ENCODE results near the gene PPFIA2.

Gene PPFIA2

DNA sequence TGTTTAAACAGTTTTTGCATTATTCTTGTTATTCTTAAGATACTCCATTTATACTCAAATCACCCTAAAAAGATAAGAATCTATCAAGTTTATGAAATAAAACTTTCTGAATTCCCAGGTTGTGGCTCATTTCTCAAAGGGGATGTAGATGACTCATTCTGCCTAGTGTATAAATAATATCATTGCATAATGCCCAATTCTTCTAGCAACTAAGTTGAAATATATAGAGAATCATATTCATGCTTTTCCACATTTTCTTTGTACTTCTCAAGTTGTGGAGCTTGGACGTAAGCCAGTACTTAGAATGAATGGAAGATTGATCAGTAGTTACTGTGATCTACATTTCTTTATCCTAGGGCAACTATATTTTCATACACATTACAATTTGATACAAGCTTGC, 201.1 kb downstream of the PPFIA2 start:
- no peak for DNase-seq (ENCODE audit: low read depth in 1 of 2, low spot score in 1 of 2)

DNA sequence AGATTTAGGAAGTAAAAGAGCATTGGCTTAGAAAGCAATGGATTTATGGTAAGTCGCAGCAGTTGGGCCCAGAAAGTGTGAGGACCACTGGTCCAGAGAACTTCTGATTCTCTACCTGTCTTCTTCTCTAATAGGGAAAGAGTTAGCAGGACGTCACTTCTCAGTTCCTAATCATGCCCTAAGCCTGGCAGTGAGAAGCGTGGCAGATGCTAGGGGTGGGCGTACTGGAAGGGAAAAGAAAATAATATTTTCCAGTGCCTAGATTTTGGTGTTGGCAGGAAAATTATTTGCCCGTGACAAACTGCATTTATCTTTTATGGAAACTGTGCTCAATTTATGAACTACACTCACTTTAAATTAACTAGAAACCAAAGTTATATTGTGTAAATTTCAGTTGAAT, 212.3 kb downstream of the PPFIA2 start:
- DNase-seq (ENCODE audit: low read depth in 1 of 2, low spot score in 1 of 2): no peak

DNA sequence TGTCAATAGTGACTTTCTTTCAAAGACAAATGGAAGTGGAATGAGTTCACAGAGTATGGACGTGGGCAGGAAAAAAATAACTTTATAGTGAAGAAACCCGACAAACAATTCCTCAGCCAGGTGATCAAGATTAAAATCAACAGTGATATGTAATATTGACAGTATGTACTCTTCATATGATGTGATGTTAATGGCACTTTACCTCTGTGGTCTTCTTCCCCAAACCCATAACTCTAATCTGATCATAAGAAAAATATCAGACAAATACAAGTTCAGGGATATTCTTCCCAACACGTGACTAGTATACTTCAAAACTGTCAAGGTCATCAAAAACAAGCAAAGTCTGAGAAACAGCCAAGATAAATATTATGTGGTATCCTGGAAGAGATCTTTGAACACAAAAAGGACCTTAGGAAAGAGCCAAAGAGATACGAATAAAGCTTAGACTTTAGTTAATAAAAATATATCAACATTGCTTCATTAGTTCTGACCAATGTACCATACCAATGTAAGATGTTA, 215.5 kb downstream of the PPFIA2 start:
- DNase-seq (ENCODE audit: low read depth in 1 of 2, low spot score in 1 of 2): no peak

DNA sequence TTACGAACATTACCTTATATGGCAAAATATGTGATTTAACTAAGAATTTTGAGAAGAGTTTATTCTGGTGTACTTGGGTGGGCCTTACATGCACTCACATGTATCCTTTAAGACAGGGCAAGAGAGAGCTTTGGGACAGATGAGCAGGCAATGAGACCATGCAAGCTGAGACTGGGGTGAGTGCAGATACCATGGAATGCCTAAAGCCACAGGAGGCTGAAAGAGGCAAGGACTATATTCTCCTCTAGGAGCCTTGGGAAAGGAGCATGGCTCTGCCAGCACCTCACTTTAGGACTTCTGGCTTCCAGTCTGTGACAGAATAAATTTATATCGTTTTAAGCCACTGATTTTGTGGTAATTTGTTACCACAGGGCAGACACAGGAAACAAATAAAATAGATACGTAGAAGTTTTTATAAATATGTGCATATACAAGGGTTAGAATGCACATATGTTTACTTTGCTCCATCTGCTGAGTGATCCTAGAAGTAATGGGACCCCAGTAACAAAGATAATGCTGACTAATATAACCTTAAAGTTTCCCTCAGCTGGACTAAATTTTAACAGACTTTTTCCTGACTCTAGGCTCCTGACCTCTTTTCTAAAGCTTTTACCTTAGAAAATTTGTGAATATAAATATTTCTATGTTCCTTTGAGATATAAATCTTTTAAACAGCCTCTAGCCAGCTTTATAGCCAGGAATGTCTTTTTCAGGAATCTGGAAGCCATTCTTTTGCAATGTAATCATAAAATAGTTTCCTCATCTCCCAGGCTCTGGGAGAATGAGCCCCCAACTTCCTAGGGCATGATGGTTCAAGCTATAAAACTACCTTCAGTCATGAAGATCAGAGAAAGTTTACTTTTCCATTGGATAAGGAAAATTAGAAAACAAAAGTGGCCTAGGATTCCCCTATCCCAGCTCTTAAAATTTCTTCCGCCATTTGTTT, 216.8 kb downstream of the PPFIA2 start:
- DNase-seq (ENCODE audit: low read depth in 1 of 2, low spot score in 1 of 2): no peak

DNA sequence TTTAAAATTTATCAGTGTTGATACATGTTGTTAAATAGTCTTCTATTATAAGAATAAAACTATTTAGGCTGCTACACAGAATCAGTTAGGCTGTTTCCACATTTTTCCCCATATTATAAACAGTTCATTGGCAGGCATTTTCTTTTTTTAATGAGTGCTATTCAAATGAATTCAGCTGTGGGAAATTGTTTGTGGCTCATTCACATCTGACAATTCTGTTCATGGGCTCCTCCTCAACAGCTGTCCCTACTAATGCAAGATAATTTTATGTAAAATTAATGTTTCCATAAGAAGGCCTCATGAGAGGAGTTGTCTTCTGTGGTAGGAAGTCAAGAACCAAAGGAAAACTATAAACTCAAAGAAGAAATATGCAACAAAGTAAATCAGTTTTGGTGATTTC, 218.0 kb downstream of the PPFIA2 start:
- DNase-seq (ENCODE audit: low read depth in 1 of 2, low spot score in 1 of 2): no peak

DNA sequence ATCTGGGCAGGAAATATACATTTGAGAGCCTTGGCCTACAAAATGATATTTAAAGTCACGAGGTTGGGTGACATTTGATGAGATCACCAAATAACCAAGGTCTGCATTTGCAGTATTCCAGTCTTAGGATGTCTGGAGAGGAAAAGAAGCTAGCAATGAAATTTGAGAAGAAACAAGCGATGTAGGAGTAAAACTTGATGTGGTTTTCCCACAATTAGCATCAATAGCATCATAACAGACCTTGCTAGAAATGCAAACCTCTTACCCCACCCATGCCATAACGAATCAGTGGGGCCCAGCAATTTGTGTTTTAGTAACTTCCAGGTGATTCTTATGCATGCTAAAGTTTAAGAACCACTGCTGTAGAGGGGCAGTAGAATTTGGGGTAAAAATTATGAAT, 219.9 kb downstream of the PPFIA2 start:
- no peak for DNase-seq (ENCODE audit: low read depth in 1 of 2, low spot score in 1 of 2)

DNA sequence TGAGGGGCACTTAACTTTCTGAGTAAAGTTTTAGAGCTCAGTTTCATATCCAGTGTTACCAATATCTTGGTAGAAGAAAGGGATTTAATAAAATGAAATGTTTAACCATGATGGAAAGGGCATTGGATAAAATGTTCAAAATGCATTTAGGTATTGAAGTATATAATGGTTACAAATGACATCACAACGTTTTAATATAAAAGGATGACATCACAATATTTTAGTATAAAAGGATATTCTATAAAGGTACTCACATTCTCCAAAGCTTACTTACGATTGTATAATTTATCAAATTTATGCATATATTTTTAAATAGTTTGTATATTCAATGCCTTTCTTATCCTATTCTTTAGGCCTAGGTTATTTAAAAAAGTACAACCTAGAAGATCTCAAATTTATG, 226.1 kb downstream of the PPFIA2 start:
- DNase-seq (ENCODE audit: low read depth in 1 of 2, low spot score in 1 of 2): no peak

DNA sequence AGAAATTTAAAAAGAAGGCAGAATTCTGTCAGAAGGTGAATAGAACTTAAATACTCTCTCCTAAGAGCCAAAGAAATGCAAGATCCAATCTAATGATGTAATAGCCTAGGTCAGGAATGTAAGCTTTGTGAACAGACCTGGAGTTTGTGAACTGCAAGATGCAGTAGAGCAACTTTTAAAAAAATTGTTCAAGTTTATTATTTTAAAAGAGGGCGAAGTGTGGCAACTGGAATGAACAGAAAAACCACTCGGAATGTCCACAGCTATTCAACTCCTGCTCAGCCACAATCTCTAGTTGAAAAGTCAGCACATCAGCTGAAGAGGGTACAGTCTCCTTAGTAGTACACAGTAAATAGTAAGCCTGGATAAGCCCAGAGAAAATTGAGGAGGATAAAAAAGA, 228.8 kb downstream of the PPFIA2 start:
- DNase-seq (ENCODE audit: low read depth in 1 of 2, low spot score in 1 of 2): no peak

DNA sequence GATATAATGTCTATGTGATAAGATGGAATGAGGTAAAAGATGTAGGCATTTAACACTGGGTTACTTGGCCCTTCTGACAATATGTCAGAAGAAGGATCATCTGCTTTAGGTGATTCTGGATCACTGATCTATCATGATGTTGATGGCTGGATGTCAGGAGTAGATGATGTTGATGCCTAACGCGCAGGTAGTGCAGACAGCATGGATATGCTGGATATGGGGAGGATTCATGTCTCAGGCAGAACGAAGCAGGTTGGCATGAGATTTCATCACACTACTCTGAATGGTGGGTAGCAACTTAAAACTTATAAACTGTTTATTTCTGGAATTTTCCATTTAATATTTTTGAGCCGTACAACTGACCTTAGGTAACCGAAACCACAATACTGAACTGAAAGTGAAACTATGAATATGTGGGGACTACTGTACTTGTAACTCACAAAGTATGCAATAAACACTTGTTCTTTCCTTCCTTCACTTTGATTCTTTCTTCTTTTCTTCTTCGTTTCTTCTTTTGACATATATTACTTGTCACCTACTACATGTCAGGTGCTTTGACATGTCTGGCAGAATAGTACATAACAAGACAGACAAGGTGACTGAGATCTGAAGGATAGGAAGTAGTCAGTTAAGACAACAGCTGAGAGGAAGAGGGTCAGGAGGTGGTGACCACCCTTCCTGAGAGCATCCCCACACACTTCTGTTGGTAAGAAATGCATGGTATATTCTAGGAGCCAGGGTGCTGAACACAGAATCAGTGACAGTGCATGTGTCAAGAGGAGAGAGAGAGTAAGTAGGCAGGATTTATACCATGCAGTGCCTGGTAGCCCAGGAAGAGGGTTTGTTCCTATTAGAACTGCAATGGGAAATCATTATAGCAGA, 238.8 kb downstream of the PPFIA2 start:
- DNase-seq (ENCODE audit: low read depth in 1 of 2, low spot score in 1 of 2): no peak

DNA sequence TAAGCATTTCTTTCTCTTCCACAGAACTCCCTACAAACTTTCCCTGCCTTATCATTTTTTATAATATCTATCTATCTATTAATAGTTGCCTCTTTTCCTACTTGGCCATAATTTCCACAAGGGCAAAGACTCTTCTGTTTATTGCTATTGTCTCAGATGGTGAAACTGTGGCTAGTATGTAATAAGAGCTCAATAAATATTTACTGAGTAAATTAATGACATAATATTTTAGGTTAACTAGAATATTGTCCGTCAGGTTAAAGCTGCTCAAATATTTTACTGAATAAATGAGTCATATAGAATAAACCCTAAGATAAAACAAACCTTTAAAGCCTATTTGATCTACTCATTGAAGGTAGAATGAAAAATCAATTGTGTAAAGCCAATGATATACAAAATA, 240.5 kb downstream of the PPFIA2 start:
- no peak for DNase-seq (ENCODE audit: low read depth in 1 of 2, low spot score in 1 of 2)

DNA sequence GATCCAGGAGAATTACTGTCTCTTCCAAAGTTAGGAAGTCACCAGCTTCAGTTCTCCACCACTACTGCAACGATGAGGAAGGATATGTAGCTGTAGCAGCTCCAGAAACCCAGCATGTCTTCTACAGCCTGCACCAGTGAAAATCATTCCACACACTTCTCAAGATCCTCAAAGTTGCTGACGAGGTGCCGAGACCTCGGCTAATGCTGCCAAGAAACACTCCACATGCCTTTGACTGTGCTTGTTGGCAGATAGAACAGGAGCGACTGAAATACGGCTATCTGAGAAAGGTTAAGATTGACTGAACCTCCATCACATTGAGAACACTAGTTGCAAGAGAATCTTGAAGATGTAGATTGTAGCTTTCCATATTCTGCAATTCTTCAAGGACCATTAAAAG, 241.9 kb downstream of the PPFIA2 start:
- DNase-seq (ENCODE audit: low read depth in 1 of 2, low spot score in 1 of 2): no peak

DNA sequence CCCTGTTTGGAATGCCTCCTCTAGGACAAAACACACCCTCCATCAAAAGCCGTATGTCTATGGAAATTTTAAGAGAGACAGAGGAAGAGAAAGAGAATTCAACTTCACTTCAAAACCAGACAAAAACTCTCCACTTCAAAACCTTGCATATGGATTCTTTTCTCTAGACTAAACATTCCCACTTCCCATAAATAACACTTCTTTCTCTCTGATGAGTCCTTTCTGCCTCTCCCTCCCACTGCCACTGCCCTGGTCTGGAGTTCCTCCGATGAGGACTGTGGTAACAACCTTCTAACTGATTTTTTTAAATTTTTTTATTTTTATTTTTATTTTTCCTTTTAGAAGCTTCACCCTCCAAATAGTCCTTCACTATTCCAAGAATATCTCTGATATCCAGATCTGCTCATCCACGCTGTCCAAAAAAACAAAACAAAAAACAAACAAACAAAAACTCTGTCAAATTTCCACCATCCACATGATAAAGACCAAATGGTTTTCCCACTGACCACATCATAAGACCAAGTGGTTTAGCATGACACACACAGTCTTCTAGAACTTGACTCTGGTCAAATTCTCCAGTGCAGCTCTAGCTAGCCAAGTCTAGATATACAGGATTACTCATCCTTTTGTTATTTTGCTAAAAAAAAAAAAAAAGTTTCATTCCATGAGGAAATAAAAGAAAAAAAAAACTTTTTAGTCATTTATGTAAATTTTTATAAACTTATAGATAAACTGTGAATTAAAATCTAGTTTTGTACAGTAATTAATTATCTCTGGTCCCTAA, 256.0 kb downstream of the PPFIA2 start:
- DNase-seq (ENCODE audit: low read depth in 1 of 2, low spot score in 1 of 2): no peak

DNA sequence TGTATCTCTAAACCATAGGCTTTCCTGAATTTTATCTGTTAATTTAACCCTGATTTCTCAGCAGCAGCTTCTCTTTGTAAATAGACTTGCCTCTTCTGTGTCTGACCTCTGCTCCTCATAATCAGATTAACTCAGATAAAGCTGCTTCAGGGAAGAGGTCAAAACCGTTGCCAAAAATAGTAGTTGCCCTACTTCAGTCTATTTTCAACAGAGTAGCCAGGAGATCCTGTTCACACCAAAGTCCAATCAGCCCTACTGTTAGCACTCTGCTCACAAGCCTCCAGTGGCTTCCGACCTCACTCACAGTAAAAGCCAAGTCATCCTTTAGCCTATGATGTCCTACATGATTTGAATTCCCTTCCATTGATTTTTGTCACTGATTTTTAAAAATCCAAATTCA, 258.4 kb downstream of the PPFIA2 start:
- no peak for DNase-seq (ENCODE audit: low read depth in 1 of 2, low spot score in 1 of 2)

DNA sequence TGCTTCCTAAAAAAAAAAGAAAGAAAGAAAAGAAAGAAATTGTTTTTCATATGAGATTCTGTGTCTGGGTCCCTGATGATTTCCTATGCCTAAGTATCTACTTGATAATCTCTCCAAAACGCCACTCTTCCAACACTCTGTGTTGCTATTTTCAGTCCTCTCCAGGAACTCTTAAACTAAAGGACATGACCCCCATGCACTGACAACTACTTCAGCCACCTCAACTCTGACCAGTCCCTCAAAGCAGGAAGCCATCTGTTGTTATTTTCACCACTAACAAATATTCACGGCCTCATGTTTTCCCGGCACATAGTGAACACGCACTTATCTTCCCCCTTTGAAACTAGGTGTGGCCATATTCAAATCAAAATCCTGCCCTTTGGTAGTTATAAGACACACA, 259.3 kb downstream of the PPFIA2 start:
- DNase-seq (ENCODE audit: low read depth in 1 of 2, low spot score in 1 of 2): no peak

DNA sequence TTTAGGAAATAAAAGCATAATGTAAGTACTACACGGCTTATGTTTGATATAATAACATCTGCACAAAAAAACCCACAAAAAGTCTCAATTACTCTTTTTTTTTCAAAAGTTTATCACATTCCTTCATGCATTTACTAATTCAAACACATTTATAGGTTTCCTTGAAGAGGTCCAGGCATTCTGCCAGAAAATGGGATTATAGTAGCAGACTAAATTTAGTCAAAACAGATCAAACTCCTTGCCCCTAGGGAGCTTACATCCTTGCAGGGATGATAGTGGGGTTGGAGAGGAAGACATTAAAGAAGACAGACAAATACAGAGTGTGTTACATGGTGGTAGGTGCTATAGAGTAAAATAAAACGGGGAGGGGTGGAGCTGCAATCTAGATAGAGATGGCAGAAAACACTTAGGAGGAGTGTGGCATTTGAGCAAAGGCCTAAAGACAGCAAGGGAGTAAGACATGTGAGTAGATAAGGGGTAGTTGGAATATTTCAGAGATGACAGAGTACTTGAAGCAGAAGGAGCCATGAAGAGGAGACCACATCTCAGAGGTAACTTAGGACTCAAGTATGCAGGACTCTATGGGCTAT, 266.9 kb downstream of the PPFIA2 start:
- no peak for DNase-seq (ENCODE audit: low read depth in 1 of 2, low spot score in 1 of 2)

DNA sequence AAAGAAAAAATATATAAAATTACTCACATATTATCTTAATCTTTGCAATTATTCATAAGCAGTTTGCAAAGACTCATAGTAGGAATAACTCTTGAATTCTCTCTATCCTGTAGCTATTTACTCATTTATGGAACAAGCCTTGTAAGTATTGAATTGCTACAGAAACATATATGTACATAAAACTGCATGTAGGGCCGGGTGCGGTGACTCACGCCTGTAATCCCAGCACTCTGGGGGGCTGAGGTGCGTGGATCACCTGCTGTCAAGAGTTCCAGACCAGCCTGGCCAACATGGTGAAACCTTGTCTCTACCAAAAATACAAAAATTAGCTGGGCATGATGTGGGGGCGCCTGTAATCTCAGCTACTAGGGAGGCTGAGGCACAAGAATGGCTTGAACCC, 286.2 kb downstream of the PPFIA2 start:
- DNase-seq (ENCODE audit: low read depth in 1 of 2, low spot score in 1 of 2): no peak

DNA sequence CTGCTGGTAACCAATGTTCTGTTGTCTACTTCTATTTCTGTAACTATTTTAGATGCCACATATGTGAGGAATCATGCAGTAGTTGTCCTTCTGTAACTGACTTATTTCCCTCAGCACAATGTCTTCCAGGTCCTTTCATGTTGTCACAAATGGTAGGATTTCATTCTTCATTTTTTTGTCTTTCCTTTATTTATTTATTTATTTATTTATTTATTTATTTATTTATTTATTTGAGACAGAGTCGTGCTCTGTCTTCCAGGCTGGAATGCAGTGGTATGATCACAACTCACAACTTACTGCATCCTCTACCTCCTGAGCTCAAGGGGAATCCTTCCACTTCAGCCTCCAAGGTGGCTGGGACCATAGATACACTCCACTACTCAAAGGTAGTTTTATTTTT, 288.2 kb downstream of the PPFIA2 start:
- DNase-seq (ENCODE audit: low read depth in 1 of 2, low spot score in 1 of 2): no peak

DNA sequence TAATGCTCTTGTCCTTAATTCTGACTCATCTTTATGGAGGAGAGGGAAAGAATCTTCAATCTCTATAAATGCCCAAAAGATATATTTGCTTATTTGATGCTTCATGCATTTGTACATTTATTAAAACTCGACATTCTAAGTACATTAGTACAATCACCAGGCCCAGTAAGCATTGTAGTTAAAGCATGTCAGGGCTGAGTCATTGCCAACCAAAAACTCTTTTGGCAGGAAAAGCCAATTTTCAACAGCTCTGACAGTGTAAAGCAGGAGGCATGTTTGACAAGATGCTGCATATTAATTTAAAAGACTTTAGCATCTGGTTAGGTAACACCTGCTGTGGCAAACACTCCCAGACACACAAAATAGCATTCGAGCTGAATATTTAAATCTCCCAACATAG, 290.9 kb downstream of the PPFIA2 start:
- no peak for DNase-seq (ENCODE audit: low read depth in 1 of 2, low spot score in 1 of 2)

DNA sequence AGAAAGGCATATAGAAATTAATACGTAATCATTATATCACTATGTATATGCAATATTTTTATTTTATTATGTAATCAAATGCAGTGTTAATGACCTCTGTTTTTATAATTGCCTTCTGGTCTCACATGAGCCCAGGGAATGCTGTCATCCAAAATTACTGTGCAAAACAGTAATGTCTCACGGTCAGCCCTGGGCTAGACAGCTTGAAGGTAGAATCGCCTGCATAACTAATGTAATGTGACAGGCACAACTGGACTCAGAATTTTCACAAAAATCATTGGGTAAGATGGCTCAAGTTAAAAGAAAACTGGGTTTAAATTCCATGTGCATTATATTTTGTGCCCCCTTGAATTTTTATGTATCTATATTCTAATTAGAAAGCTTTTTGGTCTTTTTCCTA, 293.3 kb downstream of the PPFIA2 start:
- no peak for DNase-seq (ENCODE audit: low read depth in 1 of 2, low spot score in 1 of 2)

DNA sequence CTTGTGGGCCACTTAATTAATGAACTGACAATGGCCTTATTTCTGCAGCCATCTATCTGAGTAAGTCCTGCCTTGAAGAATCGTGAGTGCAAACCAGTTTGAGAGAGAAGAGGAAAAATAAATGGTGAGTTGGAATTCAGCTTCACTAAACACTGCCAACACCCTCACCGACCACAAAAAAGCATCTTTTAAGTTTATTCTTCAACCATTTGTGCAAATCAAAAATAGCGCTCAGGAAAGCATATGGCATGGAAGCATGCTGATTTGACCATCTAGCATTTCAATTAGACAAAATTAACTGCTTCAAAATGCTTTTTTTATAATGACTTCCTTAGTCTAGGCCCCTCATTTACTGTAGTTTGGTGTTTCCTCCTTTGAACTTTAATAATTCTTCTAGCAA, 294.0 kb downstream of the PPFIA2 start:
- no peak for DNase-seq (ENCODE audit: low read depth in 1 of 2, low spot score in 1 of 2)

DNA sequence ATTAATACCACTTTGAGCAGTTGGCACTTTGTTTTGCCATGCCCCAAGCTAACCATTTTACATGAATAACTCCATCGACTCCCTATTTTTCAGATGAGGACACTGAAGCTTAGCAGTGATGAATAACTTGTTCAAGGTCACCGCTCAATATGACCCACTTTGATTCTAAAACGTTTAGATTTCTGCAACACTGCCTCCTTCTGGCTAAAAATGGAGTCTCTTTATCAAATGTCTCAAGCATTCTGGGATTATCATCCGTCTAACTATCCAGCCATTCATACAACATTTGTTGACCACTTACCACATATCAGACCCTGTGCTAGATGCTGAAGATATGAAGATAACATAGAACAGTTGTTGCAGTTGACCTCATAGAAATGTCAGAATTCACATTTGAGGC, 298.0 kb downstream of the PPFIA2 start:
- DNase-seq (ENCODE audit: low read depth in 1 of 2, low spot score in 1 of 2): no peak
